Hepatocyte (in vitro differentiated cells): ENCODE data around the gene ZBTB25. TPM values are rescaled to one million over a fixed set of nuclear protein-coding genes. Genes with fewer than 3 reads are reported as not detected.
A peak's percentile ranks its signal among the peaks of the same experiment; 100 is the strongest.

Experiments used
- DNase-seq: peaks from one replicate; pipeline ENCODE4 v3.0.0-alpha.2; 2016; ENCODE audit warnings: low spot score
- H2AFZ ChIP-seq: fragments of 200-600 bp; sonication (generic); 2 replicates; pipeline ENCODE4 v1.6.0; 2016; ENCODE audit warnings: antibody characterized with exemption, mild to moderate bottlenecking
- H3K27ac ChIP-seq: fragments of 200-600 bp; sonication (generic); 2 replicates; pipeline ENCODE4 v1.5.1; 2016; ENCODE audit warnings: mild to moderate bottlenecking
- H3K27me3 ChIP-seq: fragments of 200-600 bp; sonication (generic); 2 replicates; pipeline ENCODE4 v1.6.1; 2016
- H3K36me3 ChIP-seq: fragments of 200-600 bp; sonication (generic); replicated peaks from 2 replicates; pipeline ENCODE4 v1.5.1; 2016; ENCODE audit warnings: low read depth; ENCODE audit not compliant: insufficient read depth
- H3K4me1 ChIP-seq: fragments of 200-600 bp; sonication (generic); 2 replicates; pipeline ENCODE4 v1.5.1; 2016; ENCODE audit warnings: mild to moderate bottlenecking, moderate library complexity; ENCODE audit not compliant: insufficient read depth
- H3K4me2 ChIP-seq: fragments of 200-600 bp; sonication (generic); 2 replicates; pipeline ENCODE4 v1.6.0; 2016
- H3K4me3 ChIP-seq: fragments of 200-600 bp; sonication (generic); 2 replicates; pipeline ENCODE4 v1.5.1; 2016; ENCODE audit warnings: mild to moderate bottlenecking
- H3K79me2 ChIP-seq: fragments of 200-600 bp; sonication (generic); 2 replicates; pipeline ENCODE4 v1.6.0; 2017; ENCODE audit warnings: mild to moderate bottlenecking
- H3K9me2 ChIP-seq: fragments of 200-600 bp; sonication (generic); replicated peaks from 2 replicates; pipeline ENCODE4 v1.6.0; 2017; ENCODE audit warnings: mild to moderate bottlenecking; ENCODE audit not compliant: insufficient read depth
- H3K9me3 ChIP-seq: fragments of 200-600 bp; sonication (generic); 2 replicates; pipeline ENCODE4 v1.5.1; 2016; ENCODE audit warnings: low read depth, mild to moderate bottlenecking
- H4K20me1 ChIP-seq: fragments of 200-600 bp; sonication (generic); 2 replicates; pipeline ENCODE4 v1.6.0; 2016; ENCODE audit warnings: mild to moderate bottlenecking; ENCODE audit not compliant: insufficient read depth, poor library complexity, severe bottlenecking
- EZH2 ChIP-seq: fragments of 200-600 bp; sonication (generic); IDR thresholded peaks from 2 replicates; pipeline ENCODE4 v1.6.1; 2016; ENCODE audit warnings: antibody characterized with exemption, mild to moderate bottlenecking, borderline replicate concordance
- EZH2phosphoT487 ChIP-seq: fragments of 200-600 bp; sonication (generic); IDR thresholded peaks from one replicate; pipeline ENCODE4 v1.6.1; 2018; ENCODE audit warnings: antibody characterized with exemption, mild to moderate bottlenecking, low read depth, moderate library complexity; ENCODE audit not compliant: unreplicated experiment, severe bottlenecking
- WGBS: methylation state at CpG from one replicate; pipeline ENCODE4 v1.1.6; 2016; ENCODE audit warnings: low lambda C conversion rate; ENCODE audit errors: missing lambda C conversion rate; 5-methylcytosine and 5-hydroxymethylcytosine counted together
- polyA plus RNA-seq: library from polyadenylated mRNA; unstranded; fragments of >200 nt; fragmentation: Nextera tagmentation; extraction: Ambion mirVana; gene quantifications from 2 replicates; pipeline ENCODE4 v1.2.1, GENCODE V29; 2016
- total RNA-seq: library from RNA; depleted of rRNA; stranded (reverse); fragments of >200 nt; gene quantifications from 2 replicates; pipeline ENCODE4 v1.2.3, GENCODE V29; 2014
- TF ChIP-seq, protein P1 (sequence below): fragments of 200-600 bp; sonication (generic); IDR thresholded peaks from 2 replicates; pipeline ENCODE4 v1.5.1; 2016; ENCODE audit warnings: antibody characterized with exemption, mild to moderate bottlenecking; ENCODE audit not compliant: poor library complexity

Gene ZBTB25
- total and polyA plus RNA-seq, 2 experiments from 2014 or later = 7.0 to 8.4 TPM

DNA sequence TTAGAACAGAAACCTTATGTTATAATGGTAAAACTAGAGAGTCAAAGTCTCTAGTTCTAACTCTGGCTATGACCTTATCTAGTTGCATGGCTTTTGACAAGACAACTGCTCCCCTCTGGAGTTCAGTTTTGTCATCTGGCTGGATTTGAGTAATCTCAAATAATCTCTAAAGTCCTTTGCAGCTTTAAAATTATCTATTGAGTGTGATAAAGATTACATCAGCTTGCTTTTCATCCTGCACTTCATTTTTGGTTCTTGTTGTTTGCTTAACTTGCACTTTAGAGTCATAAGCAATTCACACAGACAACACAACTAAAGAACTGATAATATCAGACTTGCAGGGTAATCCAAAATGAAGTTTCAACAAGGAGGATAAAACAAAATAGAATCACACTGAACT is 36.1 kb downstream of the ZBTB25 start:
- no peak overlapping the region for H2AFZ ChIP-seq
- no peaks in the 10 kb centered on the region for H3K9me2 ChIP-seq
- H3K27me3 ChIP-seq = no peaks in the 10 kb centered on the region
- H3K4me1 ChIP-seq = peaks cover 8% of the 10 kb centered on the region
- H3K9me3 ChIP-seq = no peaks in the 10 kb centered on the region
- no peak for DNase-seq
- H3K79me2 ChIP-seq = peaks cover 2% of the 10 kb centered on the region
- no peaks in the 10 kb centered on the region for H3K36me3 ChIP-seq
- H4K20me1 ChIP-seq = no peaks in the 10 kb centered on the region
- H3K27ac ChIP-seq = peak overlapping the region; percentile 2
- H3K4me3 ChIP-seq = no peak overlapping the region
- H3K4me2 ChIP-seq = peak overlapping the region; percentile 97
- TF ChIP-seq EZH2 = no peak
- TF ChIP-seq, protein P1, sequence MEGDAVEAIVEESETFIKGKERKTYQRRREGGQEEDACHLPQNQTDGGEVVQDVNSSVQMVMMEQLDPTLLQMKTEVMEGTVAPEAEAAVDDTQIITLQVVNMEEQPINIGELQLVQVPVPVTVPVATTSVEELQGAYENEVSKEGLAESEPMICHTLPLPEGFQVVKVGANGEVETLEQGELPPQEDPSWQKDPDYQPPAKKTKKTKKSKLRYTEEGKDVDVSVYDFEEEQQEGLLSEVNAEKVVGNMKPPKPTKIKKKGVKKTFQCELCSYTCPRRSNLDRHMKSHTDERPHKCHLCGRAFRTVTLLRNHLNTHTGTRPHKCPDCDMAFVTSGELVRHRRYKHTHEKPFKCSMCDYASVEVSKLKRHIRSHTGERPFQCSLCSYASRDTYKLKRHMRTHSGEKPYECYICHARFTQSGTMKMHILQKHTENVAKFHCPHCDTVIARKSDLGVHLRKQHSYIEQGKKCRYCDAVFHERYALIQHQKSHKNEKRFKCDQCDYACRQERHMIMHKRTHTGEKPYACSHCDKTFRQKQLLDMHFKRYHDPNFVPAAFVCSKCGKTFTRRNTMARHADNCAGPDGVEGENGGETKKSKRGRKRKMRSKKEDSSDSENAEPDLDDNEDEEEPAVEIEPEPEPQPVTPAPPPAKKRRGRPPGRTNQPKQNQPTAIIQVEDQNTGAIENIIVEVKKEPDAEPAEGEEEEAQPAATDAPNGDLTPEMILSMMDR = no peak
- TF ChIP-seq EZH2phosphoT487 = no peak

DNA sequence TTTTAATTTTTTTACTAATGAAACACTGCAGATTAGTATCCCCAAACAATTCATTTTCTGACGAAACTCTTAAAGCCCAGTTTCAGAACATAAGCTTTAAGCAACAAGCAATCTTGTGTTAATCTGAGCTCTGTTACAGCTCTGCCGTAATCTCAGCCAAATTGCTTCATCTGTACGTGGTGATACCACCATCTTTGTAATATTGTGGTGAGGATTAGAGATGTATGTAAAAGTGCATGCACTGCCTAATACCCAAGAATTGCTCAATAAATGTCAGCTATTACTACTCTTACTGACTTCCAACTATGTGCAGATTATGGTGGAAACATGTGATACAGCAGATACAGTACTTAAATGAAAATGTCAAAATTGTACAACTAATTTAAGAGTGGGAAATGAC is 36.5 kb downstream of the ZBTB25 start:
- no peak overlapping the region for H3K27ac ChIP-seq
- H4K20me1 ChIP-seq = no peaks in the 10 kb centered on the region
- no peak overlapping the region for H2AFZ ChIP-seq
- H3K4me1 ChIP-seq = peaks cover 8% of the 10 kb centered on the region
- no peaks in the 10 kb centered on the region for H3K9me3 ChIP-seq
- peak overlapping the region; percentile 97 for H3K4me2 ChIP-seq
- TF ChIP-seq, protein P1 = no peak
- TF ChIP-seq EZH2phosphoT487 (no peak), EZH2 (no peak)
- H3K36me3 ChIP-seq = no peaks in the 10 kb centered on the region
- H3K79me2 ChIP-seq = peaks cover 2% of the 10 kb centered on the region
- no peak for DNase-seq
- H3K4me3 ChIP-seq = no peak overlapping the region
- H3K9me2 ChIP-seq = no peaks in the 10 kb centered on the region
- no peaks in the 10 kb centered on the region for H3K27me3 ChIP-seq
- 67% methylated on average over 3 of the region's 3 CpGs for WGBS

DNA sequence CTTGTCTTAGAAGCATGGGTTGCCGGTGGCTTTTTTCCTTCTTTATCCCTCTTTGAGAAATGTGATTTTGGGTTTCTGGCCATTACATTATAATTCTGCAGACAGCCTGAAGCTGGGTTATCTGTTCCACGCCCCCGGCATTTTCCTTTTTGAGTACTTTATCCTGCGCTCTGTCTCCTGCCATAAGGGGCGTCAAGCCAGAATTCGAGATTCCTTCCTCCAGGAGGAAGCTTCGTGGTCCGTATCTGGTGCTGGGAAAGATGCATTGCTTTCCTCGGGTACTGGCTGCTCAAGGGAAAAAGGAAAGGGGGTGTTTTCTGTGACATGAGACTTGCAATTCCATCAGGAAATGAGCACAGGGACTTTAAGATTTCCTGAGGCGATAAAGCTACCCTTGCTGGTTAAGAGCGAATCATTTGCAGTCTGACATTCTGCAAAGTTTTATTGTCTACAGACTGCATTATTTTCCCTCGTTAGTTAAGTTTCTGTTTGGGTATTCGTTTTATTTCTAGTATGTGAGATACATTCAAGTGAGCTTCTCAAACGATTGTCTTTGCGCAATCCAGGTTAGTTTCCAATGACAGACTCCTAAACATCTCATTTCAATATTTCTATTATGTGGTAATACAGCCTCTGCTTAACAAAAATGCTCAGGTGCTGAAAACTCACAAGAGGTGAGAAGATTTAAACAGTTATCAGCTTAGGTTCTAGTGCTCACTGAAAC is 37.6 kb downstream of the ZBTB25 start:
- H3K79me2 ChIP-seq = peaks cover 2% of the 10 kb centered on the region
- peak overlapping the region; percentile 68 for H3K27ac ChIP-seq
- H3K27me3 ChIP-seq = no peaks in the 10 kb centered on the region
- TF ChIP-seq, protein P1 = peak; percentile 30
- TF ChIP-seq EZH2 = no peak
- peaks cover 8% of the 10 kb centered on the region for H3K4me1 ChIP-seq
- WGBS = 13% methylated on average over 14 of the region's 15 CpGs
- H3K9me3 ChIP-seq = no peaks in the 10 kb centered on the region
- H3K4me2 ChIP-seq = peak overlapping the region; percentile 97
- H4K20me1 ChIP-seq = no peaks in the 10 kb centered on the region
- no peaks in the 10 kb centered on the region for H3K36me3 ChIP-seq
- H3K4me3 ChIP-seq = peak overlapping the region; percentile 86
- peak overlapping the region; percentile 94 for H2AFZ ChIP-seq
- no peaks in the 10 kb centered on the region for H3K9me2 ChIP-seq
- DNase-seq = peak; percentile 67
